Brain microvascular endothelial cell (primary cell): Measurements from ENCODE around the gene PNKD.
"Not testable (repeated sequence)": the region's sequence is repeated elsewhere in the genome, so short reads cannot be mapped to it uniquely, and the experiment has no call there.

Experiments used
- DNase-seq: peaks from one replicate; pipeline ENCODE4 v3.0.0-alpha.2; 2020
- H3K27ac ChIP-seq: fragments of 250-450 bp; sonication (Bioruptor Pico); 2 replicates; pipeline ENCODE4 v1.5.1; 2020; ENCODE audit warnings: mild to moderate bottlenecking, moderate library complexity
- H3K27me3 ChIP-seq: fragments of 250-450 bp; sonication (Bioruptor Pico); replicated peaks from 2 replicates; pipeline ENCODE4 v1.5.1; 2020; ENCODE audit warnings: mild to moderate bottlenecking
- H3K36me3 ChIP-seq: fragments of 250-450 bp; sonication (Bioruptor Pico); replicated peaks from 2 replicates; pipeline ENCODE4 v1.5.1; 2020; ENCODE audit warnings: mild to moderate bottlenecking
- H3K4me3 ChIP-seq: 2 replicates; pipeline ENCODE4 v1.5.1; 2011; ENCODE audit warnings: low read depth, mild to moderate bottlenecking, control low read depth, low read length, moderate library complexity
- CTCF ChIP-seq: IDR thresholded peaks from 2 replicates; pipeline ENCODE4 v1.5.1; 2011; ENCODE audit warnings: low read depth, mild to moderate bottlenecking, moderate library complexity, low read length, control low read depth, inconsistent platforms; ENCODE audit errors: missing control alignments
- in situ Hi-C: cut with HindIII; loops from 2 replicates; pipeline ENCODE4 v1.10.0; 2017; ENCODE audit warnings: low sequenced_read_pairs, low pct_ligation_motif_present

PNKD gene

GRCh38 chr2:218306184-218306920 is 36.0 kb downstream of the PNKD start:
- in situ Hi-C loops = no loop called here

GRCh38 chr2:218307415-218308090 is 37.2 kb downstream of the PNKD start:
- TF ChIP-seq CTCF = no peak
- in situ Hi-C loops = no loop called here
- H3K36me3 ChIP-seq = no peaks in the 10 kb centered on the region

More at GRCh38 chr2:218306184-218306920, 36.0 kb downstream of the PNKD start:
- DNase-seq = no peak
- Histone ChIP-seq H3K27ac (no peak overlapping the region), H3K27me3 (no peaks in the 10 kb centered on the region), H3K36me3 (no peaks in the 10 kb centered on the region), H3K4me3 (no peak overlapping the region)
- no peak for TF ChIP-seq CTCF

GRCh38 chr2:218310853-218311540 is 40.7 kb downstream of the PNKD start:
- H3K36me3 ChIP-seq = no peaks in the 10 kb centered on the region
- H3K27ac ChIP-seq = no peak overlapping the region
- no peak for TF ChIP-seq CTCF
- in situ Hi-C loops = no loop called here
- H3K27me3 ChIP-seq = no peaks in the 10 kb centered on the region
- H3K4me3 ChIP-seq = no peak overlapping the region
- no peak for DNase-seq

More at GRCh38 chr2:218307415-218308090, 37.2 kb downstream of the PNKD start:
- no peak for DNase-seq
- H3K4me3 ChIP-seq = no peak overlapping the region
- no peak overlapping the region for H3K27ac ChIP-seq
- no peaks in the 10 kb centered on the region for H3K27me3 ChIP-seq

GRCh38 chr2:218311541-218312266 is 41.4 kb downstream of the PNKD start:
- H3K36me3 ChIP-seq, H3K4me3 ChIP-seq, H3K27ac ChIP-seq, DNase-seq, in situ Hi-C loops, H3K27me3 ChIP-seq: not testable (repeated sequence)

- TF ChIP-seq CTCF = no peak
- H3K4me3 ChIP-seq = no peak overlapping the region
- no peaks in the 10 kb centered on the region for H3K27me3 ChIP-seq
- no peak for DNase-seq
- H3K27ac ChIP-seq = no peak overlapping the region
- in situ Hi-C loops = no loop called here
- H3K36me3 ChIP-seq = no peaks in the 10 kb centered on the region
These were observed 42.0 kb downstream of the PNKD start for GRCh38 chr2:218312267-218312756.

GRCh38 chr2:218313356-218313755 is 43.0 kb downstream of the PNKD start:
- Histone ChIP-seq H3K4me3 (no peak overlapping the region), H3K27me3 (no peaks in the 10 kb centered on the region), H3K36me3 (no peaks in the 10 kb centered on the region), H3K27ac (no peak overlapping the region)
- no peak for DNase-seq
- in situ Hi-C loops = no loop called here
- TF ChIP-seq CTCF = no peak

GRCh38 chr2:218314764-218315163 is 44.4 kb downstream of the PNKD start:
- H3K36me3 ChIP-seq, in situ Hi-C loops, H3K4me3 ChIP-seq, H3K27ac ChIP-seq, DNase-seq, H3K27me3 ChIP-seq: not testable (repeated sequence)
